Stomach (tissue), 9 donors: ENCODE results near the gene SEMA6A. TPM values are rescaled to one million over a fixed set of nuclear protein-coding genes. Genes with fewer than 3 reads are reported as not detected.
A peak's percentile ranks its signal among the peaks of the same experiment; 100 is the strongest.

Experiments used
- DNase-seq, 2 donors: peaks; one replicate each; pipeline versions ENCODE4 v3.0.0 to v3.0.0-alpha.2; 2013 to 2019
- H3K27ac ChIP-seq, 5 donors: fragments of 200-600 bp in 4 of 5; sonication (generic) in 4 of 5; one replicate each; pipeline ENCODE4 v1.5.1; 2013 to 2019; ENCODE audit warnings: mild to moderate bottlenecking in 1 of 5, moderate library complexity in 1 of 5
- H3K27me3 ChIP-seq, 3 donors: fragments of 200-600 bp; sonication (generic); one replicate each; pipeline ENCODE4 v1.5.1; 2017 to 2019; ENCODE audit warnings: mixed run types in 1 of 3
- H3K36me3 ChIP-seq, 4 donors: fragments of 200-600 bp; sonication (generic); 1 replicate in 3 of 4; 2 replicates in 1 of 4; pipeline ENCODE4 v1.5.1; 2016 to 2019
- H3K4me1 ChIP-seq, 4 donors: fragments of 200-600 bp; sonication (generic); one replicate each; pipeline ENCODE4 v1.5.1; 2016 to 2019
- H3K4me3 ChIP-seq, 4 donors: fragments of 200-600 bp; sonication (generic) in 3 of 4; one replicate each; pipeline ENCODE4 v1.5.1; 2016 to 2019; ENCODE audit warnings: mild to moderate bottlenecking in 1 of 4
- H3K9me3 ChIP-seq, 4 donors: fragments of 200-600 bp; sonication (generic); one replicate each; pipeline ENCODE4 v1.5.1; 2016 to 2019
- EP300 ChIP-seq: sonication (generic); formaldehyde crosslinking; IDR thresholded peaks from one replicate; pipeline ENCODE4 v1.6.1; 2017; ENCODE audit warnings: antibody characterized with exemption
- POLR2A ChIP-seq, 4 donors: fragments of 450-650 bp; IDR thresholded peaks; one replicate each; pipeline ENCODE4 v1.6.1; 2016; ENCODE audit warnings: antibody characterized with exemption in 4 of 4, control low read depth in 2 of 4, mild to moderate bottlenecking in 1 of 4, moderate library complexity in 1 of 4
- POLR2AphosphoS5 ChIP-seq, 3 donors: sonication (generic); formaldehyde crosslinking; IDR thresholded peaks; one replicate each; pipeline ENCODE4 v1.6.1; 2016; ENCODE audit warnings: antibody characterized with exemption in 3 of 3
- whole genome bisulfite sequencing, 5 donors: extraction: QIAGEN DNeasy Blood & Tissue Kit in 3 of 5; methylation state at CpG; one replicate each; pipeline versions ENCODE4 v1.1.5 to v1.1.7; 2013 to 2018; 5-methylcytosine and 5-hydroxymethylcytosine counted together
- intact Hi-C: fragments of 100-400 bp; cut with DNase I; formaldehyde crosslinking; loops from one replicate; pipeline ENCODE4 v1.15.1; 2023; ENCODE audit warnings: low total_unique reads
- polyA plus RNA-seq, 3 donors: library from polyadenylated mRNA; stranded (reverse); fragments of 200-250 nt; gene quantifications; one replicate each; pipeline ENCODE4 v1.2.3, GENCODE V29; 2013
- total RNA-seq, 5 donors: library from RNA; depleted of rRNA; stranded (reverse); fragments of >200 nt; gene quantifications; one replicate each; pipeline versions ENCODE4 v1.1.0 to v1.2.3, GENCODE V29; 2014 to 2016
- TF ChIP-seq, protein P1 (sequence below), 7 experiments: fragments of 450-650 bp in 4 of 7; fragments of 200-600 bp in 3 of 7; sonication (generic) in 3 of 7; IDR thresholded peaks; one replicate each; pipeline ENCODE4 v1.5.1; 2016 to 2019; ENCODE audit warnings: antibody characterized with exemption in 7 of 7, control low read depth in 2 of 7, mild to moderate bottlenecking in 1 of 7
- donor health status: healthy with polysubstance abuse.
- donor health status: Bipolar disorder and iron deficiency.
- donor health status: healthy.

Gene SEMA6A
- total and polyA plus RNA-seq, 8 donors: 0.37 to 37.5 (median 11.0) TPM

DNA sequence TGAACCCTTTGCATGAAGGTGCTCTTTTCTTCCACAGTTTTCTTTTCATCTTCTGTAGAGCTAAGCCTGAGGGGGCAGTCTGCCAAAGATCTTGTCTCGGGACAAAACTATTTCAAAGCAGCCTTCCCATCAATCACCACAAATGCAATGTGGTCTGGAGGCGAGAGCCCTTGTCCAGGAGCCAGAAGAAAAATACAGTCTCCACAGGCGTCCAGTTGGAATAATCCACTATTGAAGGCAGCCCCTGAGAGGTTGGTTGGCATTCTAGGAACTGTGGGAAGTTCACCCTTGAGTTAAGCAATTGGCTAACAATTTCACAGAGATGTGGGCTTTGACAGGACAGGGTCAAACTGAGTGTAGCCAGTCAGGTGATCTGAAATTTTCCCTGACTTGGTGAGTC is 72.0 kb downstream of the SEMA6A start:
- intact Hi-C loops: no loop called here
- Histone ChIP-seq H3K4me3 (no peak overlapping the region), H3K9me3 (no peaks in the 10 kb centered on the region), H3K27ac (no peak overlapping the region), H3K27me3 (no peaks in the 10 kb centered on the region), H3K4me1 (peaks cover 0 to 51% (median 9%) of the 10 kb centered on the region in 4 donors), H3K36me3 (peaks cover 0 to 15% (median 2%) of the 10 kb centered on the region in 4 donors)
- TF ChIP-seq POLR2AphosphoS5 (IDR thresholded peaks at IDR 0.05): no peak
- WGBS, 5 donors: 50 to 78% (median 61%) methylated on average over 3 of the region's 3 CpGs
- DNase-seq: peak in 1 of 2 donors; percentile 62

DNA sequence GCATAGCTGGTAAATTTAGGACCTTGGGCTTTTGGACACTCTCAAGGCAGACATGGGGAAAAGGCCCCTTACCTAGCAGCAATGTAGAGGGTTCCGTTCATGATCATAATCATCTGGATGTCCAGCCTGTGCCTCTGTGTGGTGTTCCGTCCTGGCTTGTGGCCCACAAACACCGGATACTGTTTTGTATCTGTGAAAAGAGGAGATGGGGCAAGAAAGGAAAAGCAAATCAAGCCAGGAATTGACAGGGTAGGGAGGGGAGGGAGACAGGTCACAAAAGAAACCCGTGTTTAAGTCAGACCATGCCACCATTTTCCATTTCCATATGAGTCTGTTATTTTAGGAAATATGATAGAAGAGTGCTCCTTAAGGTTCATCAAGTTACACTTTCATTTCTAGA is 72.5 kb downstream of the SEMA6A start:
- DNase-seq: peak in 1 of 2 donors; percentile 12
- WGBS, 5 donors: 63 to 89% (median 78%) methylated on average over 4 of the region's 4 CpGs
- peaks cover 0 to 15% (median 2%) of the 10 kb centered on the region in 4 donors for H3K36me3 ChIP-seq
- intact Hi-C loops: no loop called here
- peaks cover 0 to 47% (median 8%) of the 10 kb centered on the region in 4 donors for H3K4me1 ChIP-seq
- no peak for TF ChIP-seq EP300
- TF ChIP-seq, protein P1, sequence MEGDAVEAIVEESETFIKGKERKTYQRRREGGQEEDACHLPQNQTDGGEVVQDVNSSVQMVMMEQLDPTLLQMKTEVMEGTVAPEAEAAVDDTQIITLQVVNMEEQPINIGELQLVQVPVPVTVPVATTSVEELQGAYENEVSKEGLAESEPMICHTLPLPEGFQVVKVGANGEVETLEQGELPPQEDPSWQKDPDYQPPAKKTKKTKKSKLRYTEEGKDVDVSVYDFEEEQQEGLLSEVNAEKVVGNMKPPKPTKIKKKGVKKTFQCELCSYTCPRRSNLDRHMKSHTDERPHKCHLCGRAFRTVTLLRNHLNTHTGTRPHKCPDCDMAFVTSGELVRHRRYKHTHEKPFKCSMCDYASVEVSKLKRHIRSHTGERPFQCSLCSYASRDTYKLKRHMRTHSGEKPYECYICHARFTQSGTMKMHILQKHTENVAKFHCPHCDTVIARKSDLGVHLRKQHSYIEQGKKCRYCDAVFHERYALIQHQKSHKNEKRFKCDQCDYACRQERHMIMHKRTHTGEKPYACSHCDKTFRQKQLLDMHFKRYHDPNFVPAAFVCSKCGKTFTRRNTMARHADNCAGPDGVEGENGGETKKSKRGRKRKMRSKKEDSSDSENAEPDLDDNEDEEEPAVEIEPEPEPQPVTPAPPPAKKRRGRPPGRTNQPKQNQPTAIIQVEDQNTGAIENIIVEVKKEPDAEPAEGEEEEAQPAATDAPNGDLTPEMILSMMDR (IDR thresholded peaks at IDR 0.05): no peak
- no peak for TF ChIP-seq POLR2A (IDR thresholded peaks at IDR 0.05)
- no peak for TF ChIP-seq POLR2AphosphoS5 (IDR thresholded peaks at IDR 0.05)
- no peaks in the 10 kb centered on the region for H3K27me3 ChIP-seq
- no peak overlapping the region for H3K27ac ChIP-seq
- H3K4me3 ChIP-seq: no peak overlapping the region
- H3K9me3 ChIP-seq: no peaks in the 10 kb centered on the region

DNA sequence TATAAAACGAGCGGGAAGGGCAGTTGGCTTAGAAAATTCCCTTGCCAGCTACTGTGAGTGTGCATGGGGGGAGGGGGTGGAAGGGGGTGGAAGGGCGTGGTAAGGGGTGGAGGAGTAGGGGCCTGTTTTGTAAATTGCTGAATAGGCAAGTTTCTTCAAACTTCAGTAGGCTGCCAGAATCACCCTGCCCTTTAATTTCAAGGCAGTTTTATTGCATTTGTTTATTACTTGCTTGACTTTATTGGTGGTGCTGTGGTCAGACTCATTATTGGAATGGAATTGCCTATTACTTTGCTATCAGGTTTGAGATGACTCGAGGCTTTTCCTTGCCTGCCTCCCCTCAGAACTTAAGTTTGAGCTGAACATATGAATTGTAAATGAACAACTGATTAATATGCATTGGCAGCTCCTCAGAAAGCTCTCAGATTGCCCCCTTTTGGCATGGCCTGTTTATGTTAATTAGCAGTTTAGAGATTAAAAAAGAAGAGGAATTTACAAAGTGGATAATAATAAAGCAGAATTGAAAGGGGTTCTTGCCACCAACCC is 76.0 kb downstream of the SEMA6A start:
- H3K27me3 ChIP-seq: no peaks in the 10 kb centered on the region
- 44 to 72% (median 56%) methylated on average over 4 of the region's 4 CpGs for WGBS, 5 donors
- H3K4me1 ChIP-seq: peaks cover 0 to 16% (median 0%) of the 10 kb centered on the region in 4 donors
- no peaks in the 10 kb centered on the region for H3K9me3 ChIP-seq
- no peak for TF ChIP-seq EP300
- TF ChIP-seq, protein P1 (IDR thresholded peaks at IDR 0.05): no peak
- TF ChIP-seq POLR2A (IDR thresholded peaks at IDR 0.05): no peak
- no peak for TF ChIP-seq POLR2AphosphoS5 (IDR thresholded peaks at IDR 0.05)
- DNase-seq: peak in 1 of 2 donors; percentile 30
- intact Hi-C loops: no loop called here
- H3K27ac ChIP-seq: no peak overlapping the region
- H3K4me3 ChIP-seq: no peak overlapping the region
- H3K36me3 ChIP-seq: peaks cover 0 to 38% (median 19%) of the 10 kb centered on the region in 4 donors

DNA sequence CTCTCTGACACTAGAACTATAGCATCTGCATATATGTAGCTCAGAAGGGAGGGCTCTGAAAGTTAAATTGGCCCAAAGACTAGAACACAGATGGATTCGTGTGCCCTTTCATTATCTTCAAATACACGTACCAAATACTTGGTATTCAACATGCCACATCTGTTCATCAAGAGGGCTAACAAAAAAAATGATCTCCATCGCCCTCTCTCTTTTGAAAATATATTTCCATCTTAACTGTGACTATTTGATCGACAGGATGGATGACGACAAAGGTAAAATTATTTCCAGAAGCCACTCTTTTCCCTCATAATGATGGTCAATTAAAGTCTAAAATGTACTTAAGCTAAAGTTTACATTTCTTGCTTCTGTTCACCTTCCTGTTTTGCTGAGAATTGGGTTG is 77.0 kb downstream of the SEMA6A start:
- Histone ChIP-seq H3K27me3 (no peaks in the 10 kb centered on the region), H3K36me3 (peaks cover 0 to 41% (median 19%) of the 10 kb centered on the region in 4 donors), H3K9me3 (no peaks in the 10 kb centered on the region), H3K27ac (no peak overlapping the region), H3K4me3 (no peak overlapping the region), H3K4me1 (peaks cover 0 to 6% (median 0%) of the 10 kb centered on the region in 4 donors)
- TF ChIP-seq POLR2A (IDR thresholded peaks at IDR 0.05) (no peak), POLR2AphosphoS5 (IDR thresholded peaks at IDR 0.05) (no peak), EP300 (no peak)
- TF ChIP-seq, protein P1 (IDR thresholded peaks at IDR 0.05): no peak
- 86 to 89% (median 87%) methylated on average over 5 of the region's 5 CpGs for WGBS, 5 donors
- DNase-seq: no peak
- intact Hi-C loops: no loop called here

DNA sequence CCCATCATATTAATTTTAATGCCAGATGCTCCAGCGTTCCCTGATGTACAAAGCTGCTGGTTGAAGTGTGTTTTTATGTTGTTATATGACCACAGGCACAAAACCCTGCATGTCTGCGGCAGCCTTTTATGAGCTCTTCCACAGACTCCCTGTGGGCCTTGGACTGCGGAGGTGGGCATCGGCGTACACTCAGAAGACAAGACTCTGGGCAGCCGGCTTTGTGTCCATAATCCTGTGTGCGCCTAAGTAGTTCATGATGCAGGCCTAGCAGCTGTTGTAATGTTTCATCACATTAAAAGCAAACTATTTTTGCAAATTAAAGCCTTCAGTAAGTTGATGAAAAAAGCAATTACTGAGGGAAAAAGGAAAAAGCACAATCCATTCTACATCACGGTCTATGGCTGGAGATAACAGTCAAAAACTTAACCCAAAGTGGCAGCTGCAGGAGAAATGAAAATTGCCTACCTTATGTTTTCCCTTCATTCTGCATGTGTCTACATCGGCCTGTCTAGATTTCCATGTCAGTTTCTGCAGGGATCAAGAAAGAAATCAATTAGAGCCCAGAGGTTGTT is 78.8 kb downstream of the SEMA6A start:
- no peaks in the 10 kb centered on the region for H3K27me3 ChIP-seq
- H3K4me1 ChIP-seq: peaks cover 0 to 6% (median 0%) of the 10 kb centered on the region in 4 donors
- no peak overlapping the region for H3K4me3 ChIP-seq
- intact Hi-C loops: no loop called here
- peaks cover 0 to 49% (median 22%) of the 10 kb centered on the region in 4 donors for H3K36me3 ChIP-seq
- H3K9me3 ChIP-seq: no peaks in the 10 kb centered on the region
- no peak for DNase-seq
- 95 to 99% (median 97%) methylated on average over 9 of the region's 9 CpGs for WGBS, 5 donors
- no peak overlapping the region for H3K27ac ChIP-seq
- TF ChIP-seq POLR2AphosphoS5 (IDR thresholded peaks at IDR 0.05) (no peak), POLR2A (IDR thresholded peaks at IDR 0.05) (no peak), EP300 (no peak)
- TF ChIP-seq, protein P1 (IDR thresholded peaks at IDR 0.05): no peak
